T-helper 1 cell treated with Interleukin-12 subunit alpha and Interleukin-12 subunit beta and Interleukin-4 antibody, amounts not matched to agents 30 μg/mL and 1 μg/mL, for 36 hours (primary cell): Measurements from ENCODE around the gene STAMBPL1.
"Not testable (repeated sequence)": the region's sequence is repeated elsewhere in the genome, so short reads cannot be mapped to it uniquely, and the experiment has no call there.

Experiments used
- H3K27ac Mint-ChIP-seq: one replicate; pipeline ENCODE4 v1.8.0; 2021; ENCODE audit warnings: mild to moderate bottlenecking, mixed read lengths
- H3K27me3 Mint-ChIP-seq: one replicate; pipeline ENCODE4 v1.8.0; 2021; ENCODE audit warnings: low read depth, mixed read lengths
- H3K36me3 Mint-ChIP-seq: one replicate; pipeline ENCODE4 v1.8.0; 2021; ENCODE audit warnings: low read depth, mixed read lengths
- H3K4me1 Mint-ChIP-seq: one replicate; pipeline ENCODE4 v1.8.0; 2021; ENCODE audit warnings: low read depth, mixed read lengths
- H3K4me3 Mint-ChIP-seq: one replicate; pipeline ENCODE4 v1.8.0; 2021; ENCODE audit warnings: mild to moderate bottlenecking, moderate library complexity, mixed read lengths
- H3K9me3 Mint-ChIP-seq: one replicate; pipeline ENCODE4 v1.8.0; 2021; ENCODE audit warnings: mixed read lengths

STAMBPL1 gene

DNA sequence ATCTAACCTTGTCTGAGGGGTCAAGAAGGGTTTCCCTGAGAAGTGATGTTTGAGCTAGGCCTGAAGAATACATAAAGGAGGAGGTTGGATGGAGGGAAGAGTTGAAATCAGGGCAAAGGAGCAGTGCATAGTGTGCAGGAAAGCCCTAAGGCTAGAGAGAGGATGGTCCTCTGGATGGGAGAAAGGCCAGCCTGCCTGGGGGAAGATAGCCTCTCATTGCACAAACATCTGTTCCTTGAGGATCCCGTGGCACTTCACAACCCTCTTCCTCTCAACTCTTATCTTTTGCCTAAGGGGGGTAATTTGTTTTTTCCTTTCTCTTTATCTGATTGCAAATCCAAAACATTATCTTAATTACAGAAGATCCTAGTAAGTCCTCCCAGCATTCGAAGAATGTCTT is 35.7 kb downstream of the STAMBPL1 start:
- Mint-ChIP-seq H3K4me3 (no peak overlapping the region), H3K36me3 (peaks cover 47% of the 10 kb centered on the region), H3K27ac (no peak overlapping the region), H3K4me1 (no peaks in the 10 kb centered on the region), H3K27me3 (no peaks in the 10 kb centered on the region), H3K9me3 (no peaks in the 10 kb centered on the region)

DNA sequence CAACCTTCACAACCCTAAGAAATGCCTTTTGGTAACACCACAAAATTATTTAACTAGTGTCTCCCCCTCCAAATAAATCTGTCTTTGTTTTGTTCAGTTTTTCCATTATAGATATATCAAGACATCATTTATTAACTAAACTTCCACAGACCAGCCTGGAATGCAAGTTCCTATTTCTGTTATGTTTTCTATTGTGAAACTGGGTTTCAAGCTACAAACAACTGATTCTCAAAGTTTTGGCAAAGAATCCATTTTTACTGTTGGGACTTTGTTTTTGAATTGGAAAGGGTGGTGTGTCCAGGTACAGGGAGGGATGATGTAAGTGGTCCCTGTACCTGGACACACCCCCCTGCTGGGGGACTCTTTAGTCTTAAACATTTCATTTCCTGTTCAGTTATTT is 36.2 kb downstream of the STAMBPL1 start:
- Mint-ChIP-seq H3K9me3 (no peaks in the 10 kb centered on the region), H3K4me3 (no peak overlapping the region), H3K27ac (no peak overlapping the region), H3K36me3 (peaks cover 45% of the 10 kb centered on the region), H3K4me1 (no peaks in the 10 kb centered on the region), H3K27me3 (no peaks in the 10 kb centered on the region)

DNA sequence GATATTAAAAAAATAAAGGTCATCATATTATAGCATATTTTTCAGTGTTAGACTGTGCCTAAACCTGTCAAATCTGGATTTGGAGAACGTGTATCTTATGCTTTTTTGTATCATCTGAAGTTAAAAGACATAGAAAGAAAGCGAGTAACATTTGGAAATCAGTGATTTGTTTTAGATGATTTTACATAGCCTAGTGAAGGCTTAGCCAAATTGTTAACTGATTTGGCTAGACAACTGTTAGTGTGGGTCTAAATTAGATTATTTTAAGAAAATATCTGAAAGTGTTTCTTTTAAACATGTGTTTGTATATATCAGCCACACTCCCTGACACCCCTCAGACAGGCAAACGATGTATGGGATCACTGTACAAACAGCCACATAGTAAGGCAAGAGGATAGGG is 36.9 kb downstream of the STAMBPL1 start:
- Mint-ChIP-seq H3K27ac (no peak overlapping the region), H3K36me3 (peaks cover 40% of the 10 kb centered on the region), H3K4me1 (no peaks in the 10 kb centered on the region), H3K27me3 (no peaks in the 10 kb centered on the region), H3K9me3 (no peaks in the 10 kb centered on the region), H3K4me3 (no peak overlapping the region)

DNA sequence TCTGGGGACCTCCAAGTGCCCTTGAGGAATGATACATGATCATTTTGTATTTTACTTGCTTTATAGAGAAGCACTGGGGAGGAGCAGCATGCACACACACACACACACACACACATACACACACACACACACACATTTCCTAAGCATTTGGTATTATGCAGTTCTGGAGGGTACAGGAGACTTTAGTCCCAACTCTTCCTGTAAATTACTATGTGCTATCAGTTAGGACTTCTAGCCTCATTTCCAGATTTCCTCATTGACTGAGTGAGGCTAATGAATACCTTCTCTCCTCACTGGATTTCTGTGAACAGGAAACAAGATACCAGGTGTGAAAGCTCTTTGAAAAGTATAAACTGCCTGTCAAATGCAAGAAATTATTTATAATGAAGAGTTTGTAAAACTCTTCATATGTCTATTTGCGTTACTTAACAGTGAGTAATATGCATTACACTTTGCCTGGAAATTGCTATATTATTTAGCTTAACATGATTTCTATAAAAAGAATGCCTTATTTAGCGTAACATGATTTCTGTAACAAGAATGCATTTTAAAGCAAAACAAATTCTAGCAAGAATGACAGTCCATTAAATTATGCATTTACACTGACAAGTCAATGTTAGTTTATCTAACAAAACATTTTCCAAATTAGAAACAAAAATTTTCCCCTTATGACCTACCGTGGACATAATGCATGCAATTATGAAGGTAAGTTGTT is 38.3 kb downstream of the STAMBPL1 start:
- Mint-ChIP-seq H3K9me3 (no peaks in the 10 kb centered on the region), H3K36me3 (peaks cover 40% of the 10 kb centered on the region), H3K27ac (no peak overlapping the region), H3K4me1 (no peaks in the 10 kb centered on the region), H3K27me3 (no peaks in the 10 kb centered on the region), H3K4me3 (no peak overlapping the region)

DNA sequence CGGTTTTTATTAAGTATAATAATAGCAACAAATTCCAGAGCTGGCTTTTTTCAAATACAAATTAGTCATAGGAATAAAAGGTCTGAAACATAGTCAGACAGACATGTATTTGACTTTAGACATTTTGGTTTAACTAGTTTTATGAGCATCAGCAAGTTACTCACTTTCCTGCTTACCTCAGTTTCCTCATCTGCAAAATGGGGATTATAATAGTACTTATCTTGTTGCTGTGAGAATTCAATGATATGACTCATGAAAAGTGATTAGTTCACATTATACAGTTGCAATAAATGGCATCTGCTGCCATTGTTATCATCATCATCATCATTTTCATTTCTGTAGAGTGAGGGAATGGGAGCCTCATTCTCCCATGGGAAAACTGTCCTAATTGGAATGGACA is 39.0 kb downstream of the STAMBPL1 start:
- H3K36me3 Mint-ChIP-seq, result peaks cover 46% of the 10 kb centered on the region
- H3K4me3 Mint-ChIP-seq, result no peak overlapping the region
- no peak overlapping the region for H3K27ac Mint-ChIP-seq
- H3K27me3 Mint-ChIP-seq, result no peaks in the 10 kb centered on the region
- no peaks in the 10 kb centered on the region for H3K4me1 Mint-ChIP-seq
- no peaks in the 10 kb centered on the region for H3K9me3 Mint-ChIP-seq

DNA sequence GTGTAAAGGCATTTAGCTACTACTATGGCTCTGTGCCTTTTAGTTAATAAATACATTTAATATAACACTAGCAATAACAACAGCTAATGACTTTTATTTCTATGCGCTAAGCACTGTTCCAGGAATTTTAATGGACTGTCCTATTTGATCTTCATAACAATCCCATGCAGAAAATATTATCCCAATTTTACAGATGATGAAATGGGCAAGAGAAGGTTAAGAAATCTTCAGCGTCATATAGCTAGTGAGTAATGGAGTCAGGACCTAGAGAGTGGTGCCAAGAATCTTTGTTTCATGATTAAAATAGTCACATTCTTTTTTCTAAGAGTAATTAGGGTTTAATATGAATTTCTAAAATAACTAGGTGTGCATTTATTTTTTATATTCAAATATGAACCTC is 40.2 kb downstream of the STAMBPL1 start:
- peaks cover 53% of the 10 kb centered on the region for H3K36me3 Mint-ChIP-seq

DNA sequence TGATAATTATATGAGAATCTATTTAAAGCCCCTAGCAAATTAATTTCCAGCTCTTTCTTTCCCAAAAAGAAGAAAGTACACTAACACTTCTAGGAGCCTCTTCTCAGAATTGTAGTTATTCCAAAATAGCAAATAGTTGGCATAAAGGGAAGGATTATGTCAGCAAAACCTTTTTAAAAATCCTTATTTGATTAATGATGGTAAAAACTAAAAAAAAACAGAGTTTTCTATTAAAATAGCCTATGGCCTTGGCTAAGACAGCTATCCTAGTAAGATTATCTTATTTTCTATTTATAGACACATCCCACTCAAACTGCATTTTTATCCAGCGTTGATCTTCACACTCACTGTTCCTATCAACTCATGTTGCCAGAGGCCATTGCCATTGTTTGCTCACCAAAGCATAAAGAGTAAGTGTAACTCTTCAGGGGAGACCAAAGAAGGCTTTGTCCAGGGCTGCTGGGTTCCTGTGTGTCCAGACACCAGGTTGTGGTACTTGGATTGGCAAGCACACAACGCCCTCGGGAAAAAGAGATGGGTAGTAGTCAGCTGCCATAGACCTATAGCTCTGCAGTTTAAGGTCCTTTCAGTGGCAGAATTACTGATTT is 41.0 kb downstream of the STAMBPL1 start:
- no peak overlapping the region for H3K4me3 Mint-ChIP-seq
- no peak overlapping the region for H3K27ac Mint-ChIP-seq

More for the DNA sequence above, 40.2 kb downstream of the STAMBPL1 start:
- H3K4me1 Mint-ChIP-seq, result no peaks in the 10 kb centered on the region
- no peaks in the 10 kb centered on the region for H3K27me3 Mint-ChIP-seq
- no peaks in the 10 kb centered on the region for H3K9me3 Mint-ChIP-seq
- H3K4me3 Mint-ChIP-seq, result no peak overlapping the region
- no peak overlapping the region for H3K27ac Mint-ChIP-seq

DNA sequence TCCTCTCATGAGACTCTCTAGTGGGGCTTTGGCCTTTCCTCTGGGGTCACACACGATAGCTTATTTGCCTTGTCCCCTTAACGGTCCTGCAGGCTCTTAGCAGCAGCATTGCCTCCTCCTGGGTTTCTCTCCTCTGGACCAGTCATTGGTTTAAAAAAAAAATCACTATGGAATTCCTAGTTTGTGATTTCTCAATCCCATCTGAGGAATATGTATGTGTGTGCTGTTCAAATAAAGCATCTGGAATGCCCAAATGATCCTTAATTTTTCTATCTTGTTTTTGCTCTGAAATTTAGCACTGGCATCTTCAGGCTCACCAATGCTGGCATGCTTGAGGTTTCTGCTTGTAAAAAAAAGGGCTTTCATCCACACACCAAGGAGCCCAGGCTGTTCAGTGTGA is 42.0 kb downstream of the STAMBPL1 start:
- Mint-ChIP-seq H3K4me3 (no peak overlapping the region), H3K36me3 (peaks cover 50% of the 10 kb centered on the region), H3K27ac (no peak overlapping the region), H3K4me1 (peaks cover 2% of the 10 kb centered on the region), H3K9me3 (no peaks in the 10 kb centered on the region), H3K27me3 (no peaks in the 10 kb centered on the region)

More for the DNA sequence above, 41.0 kb downstream of the STAMBPL1 start:
- Mint-ChIP-seq H3K9me3 (no peaks in the 10 kb centered on the region), H3K36me3 (peaks cover 47% of the 10 kb centered on the region), H3K27me3 (no peaks in the 10 kb centered on the region), H3K4me1 (no peaks in the 10 kb centered on the region)

DNA sequence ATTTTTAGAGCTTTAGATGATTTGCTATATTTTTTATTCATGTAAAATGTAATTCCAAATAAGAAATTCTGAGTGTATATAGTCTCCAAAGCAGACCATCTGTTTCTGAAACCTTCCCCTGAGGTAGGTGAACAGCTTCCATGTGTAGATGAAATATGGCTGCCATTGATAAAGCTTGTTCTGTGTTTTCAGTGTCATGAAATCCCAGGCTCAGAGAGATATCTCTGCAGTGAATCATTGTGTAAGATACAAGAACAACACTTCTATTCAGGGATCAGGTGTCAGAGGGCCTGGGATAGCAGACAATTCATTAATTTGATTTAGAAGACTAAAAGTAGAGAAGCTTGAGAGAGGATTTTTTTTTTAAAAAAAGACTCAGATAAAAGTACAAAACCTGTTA is 43.5 kb downstream of the STAMBPL1 start:
- Mint-ChIP-seq H3K4me3 (no peak overlapping the region), H3K27ac (no peak overlapping the region), H3K4me1 (peaks cover 2% of the 10 kb centered on the region), H3K27me3 (no peaks in the 10 kb centered on the region), H3K9me3 (no peaks in the 10 kb centered on the region), H3K36me3 (peaks cover 43% of the 10 kb centered on the region)

DNA sequence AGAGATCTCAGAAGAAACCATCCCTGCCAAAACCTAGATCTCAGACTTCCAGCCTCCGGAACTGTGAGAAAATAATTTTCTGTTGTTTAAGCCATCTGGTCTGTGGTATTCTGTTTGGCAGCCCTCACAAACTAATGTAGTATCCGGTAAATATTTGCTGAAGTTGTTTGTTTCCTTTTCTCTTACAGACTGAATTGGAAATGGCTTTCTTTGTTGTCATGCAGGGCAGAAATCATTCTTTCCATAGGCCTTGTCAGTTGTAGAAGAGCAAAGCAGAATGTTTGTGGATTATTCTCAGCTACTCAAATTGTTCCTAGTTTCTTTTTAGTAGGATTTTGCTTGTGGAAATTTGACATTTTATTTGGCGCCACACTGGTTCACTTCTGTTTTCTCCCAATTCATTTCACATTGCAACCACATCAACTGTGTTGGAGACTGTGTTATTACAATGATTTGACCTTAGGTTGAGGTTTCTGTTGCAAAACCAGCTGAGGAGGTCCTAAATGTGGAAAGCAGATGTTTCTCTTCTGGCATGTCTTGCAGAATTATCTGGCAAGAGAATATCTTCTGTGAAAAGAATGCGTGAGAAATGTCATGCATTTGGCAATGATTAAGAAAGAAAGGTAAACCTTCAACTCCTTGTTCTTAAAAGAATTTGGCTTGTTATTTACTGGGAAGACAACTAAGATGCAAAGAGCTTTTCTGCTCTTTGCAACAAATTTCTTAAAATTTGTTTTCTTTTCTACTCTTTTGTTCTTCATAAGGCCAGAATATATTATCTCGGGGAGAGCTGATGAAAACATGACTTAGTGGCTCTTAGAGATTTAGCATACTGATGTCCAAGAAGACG is 46.7 kb downstream of the STAMBPL1 start:
- Mint-ChIP-seq H3K27ac (no peak overlapping the region), H3K36me3 (peaks cover 46% of the 10 kb centered on the region), H3K27me3 (no peaks in the 10 kb centered on the region), H3K4me1 (peaks cover 4% of the 10 kb centered on the region), H3K9me3 (no peaks in the 10 kb centered on the region), H3K4me3 (no peak overlapping the region)

DNA sequence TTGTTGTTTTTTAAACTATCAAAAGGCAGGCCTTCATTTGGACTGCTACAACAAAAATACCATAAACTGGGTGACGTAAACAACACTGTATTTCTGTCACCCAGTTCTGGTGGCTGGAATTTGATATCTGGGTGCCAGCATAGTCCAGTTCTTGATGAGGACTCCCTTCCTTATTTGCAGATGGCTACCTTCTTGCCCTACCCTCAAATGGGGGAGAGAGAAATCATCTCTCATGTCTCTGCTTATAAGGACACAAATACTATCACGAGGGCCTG is 47.3 kb downstream of the STAMBPL1 start:
- Mint-ChIP-seq H3K9me3 (no peaks in the 10 kb centered on the region), H3K36me3 (peaks cover 42% of the 10 kb centered on the region), H3K27me3 (no peaks in the 10 kb centered on the region), H3K4me1 (peaks cover 5% of the 10 kb centered on the region), H3K27ac (no peak overlapping the region), H3K4me3 (no peak overlapping the region)

DNA sequence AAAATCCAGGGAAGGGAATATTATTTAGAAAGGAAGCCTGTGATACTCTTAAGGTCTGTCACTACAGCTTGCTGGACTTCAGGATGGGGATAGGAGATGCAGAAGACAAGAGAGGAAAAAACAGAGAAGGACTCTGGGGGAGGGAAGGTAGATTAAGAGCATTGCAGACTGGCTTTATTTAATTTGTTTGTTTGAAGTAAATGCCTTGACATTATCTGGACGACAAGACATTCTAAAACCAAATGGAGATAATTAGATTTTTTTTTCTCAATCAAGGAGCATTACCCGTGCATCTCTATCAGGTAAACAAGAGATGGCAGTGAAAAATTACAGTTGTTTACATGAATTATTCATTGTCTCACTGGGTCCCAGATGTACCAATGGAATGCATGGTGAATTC is 48.2 kb downstream of the STAMBPL1 start:
- no peaks in the 10 kb centered on the region for H3K9me3 Mint-ChIP-seq
- peaks cover 10% of the 10 kb centered on the region for H3K4me1 Mint-ChIP-seq
- no peaks in the 10 kb centered on the region for H3K27me3 Mint-ChIP-seq
- no peak overlapping the region for H3K4me3 Mint-ChIP-seq
- H3K36me3 Mint-ChIP-seq, result peaks cover 39% of the 10 kb centered on the region
- no peak overlapping the region for H3K27ac Mint-ChIP-seq

DNA sequence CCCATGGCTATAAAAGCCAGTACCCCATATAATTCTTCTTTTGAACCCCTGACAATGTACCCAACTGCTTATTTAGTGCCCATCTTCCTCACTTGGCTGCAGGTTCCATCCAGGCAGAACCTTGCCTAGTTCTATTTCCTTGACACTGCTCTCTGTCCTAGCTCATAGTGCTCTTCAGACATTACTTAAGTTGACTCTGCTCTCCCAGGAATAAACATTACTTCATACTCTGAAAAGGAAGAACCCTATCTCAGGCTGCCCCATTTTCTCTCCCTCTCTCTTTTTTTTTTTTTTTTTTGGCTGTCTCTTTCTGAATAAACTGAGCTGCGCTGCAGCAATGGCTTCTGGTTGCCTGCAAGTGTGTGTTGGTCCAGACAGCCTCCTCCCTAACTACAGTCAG is 51.5 kb downstream of the STAMBPL1 start:
- peaks cover 20% of the 10 kb centered on the region for H3K4me1 Mint-ChIP-seq
- no peak overlapping the region for H3K27ac Mint-ChIP-seq
- H3K4me3 Mint-ChIP-seq, result no peak overlapping the region
- H3K9me3 Mint-ChIP-seq, result no peaks in the 10 kb centered on the region
- H3K36me3 Mint-ChIP-seq, result peaks cover 23% of the 10 kb centered on the region
- H3K27me3 Mint-ChIP-seq, result no peaks in the 10 kb centered on the region

DNA sequence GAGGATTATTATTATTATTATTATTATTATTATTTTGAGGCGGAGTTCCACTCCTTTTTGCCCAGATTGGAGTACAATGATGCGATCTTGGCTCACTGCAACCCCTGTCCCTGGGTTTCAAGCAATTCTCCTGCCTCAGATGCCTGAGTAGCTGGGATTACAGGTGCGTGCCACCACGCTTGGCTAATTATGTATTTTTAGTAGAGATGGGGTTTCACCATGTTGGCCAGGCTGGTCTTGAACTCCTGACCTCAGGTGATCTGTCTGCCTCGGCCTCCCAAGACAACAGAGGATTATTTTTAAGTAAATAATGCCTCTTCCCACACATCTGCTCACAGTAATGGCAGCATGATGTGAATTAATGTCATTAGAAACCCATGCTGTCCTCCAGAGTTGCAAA is 52.0 kb downstream of the STAMBPL1 start:
- H3K9me3 Mint-ChIP-seq, H3K27ac Mint-ChIP-seq, H3K4me3 Mint-ChIP-seq, H3K27me3 Mint-ChIP-seq: not testable (repeated sequence)
- Mint-ChIP-seq H3K36me3 (peaks cover 21% of the 10 kb centered on the region), H3K4me1 (peaks cover 23% of the 10 kb centered on the region)
